Neural crest cell (in vitro differentiated cells): Measurements from ENCODE around the gene ZBTB5. TPM values are rescaled to one million over a fixed set of nuclear protein-coding genes. Genes with fewer than 3 reads are reported as not detected.

ENCODE experiments used
- DNase-seq: peaks from one replicate; pipeline ENCODE4 v3.0.0; 2021; ENCODE audit warnings: low read depth, mixed read lengths, low spot score
- H3K27ac Mint-ChIP-seq: one replicate; pipeline ENCODE4 v1.8.0; 2021; ENCODE audit warnings: mild to moderate bottlenecking, mixed read lengths; ENCODE audit not compliant: unreplicated experiment
- H3K27me3 Mint-ChIP-seq: 2 replicates; pipeline ENCODE4 v1.8.0; 2021; ENCODE audit warnings: low read depth, mild to moderate bottlenecking, mixed read lengths
- H3K36me3 Mint-ChIP-seq: 2 replicates; pipeline ENCODE4 v1.8.0; 2021; ENCODE audit warnings: low read depth, mild to moderate bottlenecking, mixed read lengths
- H3K4me1 Mint-ChIP-seq: 2 replicates; pipeline ENCODE4 v1.8.0; 2021; ENCODE audit warnings: mixed read lengths
- H3K4me3 Mint-ChIP-seq: one replicate; pipeline ENCODE4 v1.8.0; 2021; ENCODE audit warnings: mild to moderate bottlenecking, mixed read lengths
- H3K9me3 Mint-ChIP-seq: 2 replicates; pipeline ENCODE4 v1.8.0; 2021; ENCODE audit warnings: mixed read lengths
- total RNA-seq: library from RNA; stranded (reverse); gene quantifications from 2 replicates; pipeline ENCODE4 v1.2.1, GENCODE V29; 2021
- TF ChIP-seq, protein P1 (sequence below): fragments of 200-600 bp; sonication (generic); conservative IDR thresholded peaks from 2 replicates; pipeline ENCODE4 v1.5.0; 2021; ENCODE audit warnings: antibody characterized with exemption, mild to moderate bottlenecking

ZBTB5 gene
- total RNA-seq, 1 donor from 2014 or later: 22.9 TPM

GRCh38 chr9:37437621-37438020, 27.6 kb downstream of the ZBTB5 start:
- H3K4me1 Mint-ChIP-seq: peaks cover 26% of the 10 kb centered on the region
- no peak overlapping the region for H3K27ac Mint-ChIP-seq
- H3K36me3 Mint-ChIP-seq: peaks cover 13% of the 10 kb centered on the region

GRCh38 chr9:37437010-37437409, 28.2 kb downstream of the ZBTB5 start:
- TF ChIP-seq, protein P1, sequence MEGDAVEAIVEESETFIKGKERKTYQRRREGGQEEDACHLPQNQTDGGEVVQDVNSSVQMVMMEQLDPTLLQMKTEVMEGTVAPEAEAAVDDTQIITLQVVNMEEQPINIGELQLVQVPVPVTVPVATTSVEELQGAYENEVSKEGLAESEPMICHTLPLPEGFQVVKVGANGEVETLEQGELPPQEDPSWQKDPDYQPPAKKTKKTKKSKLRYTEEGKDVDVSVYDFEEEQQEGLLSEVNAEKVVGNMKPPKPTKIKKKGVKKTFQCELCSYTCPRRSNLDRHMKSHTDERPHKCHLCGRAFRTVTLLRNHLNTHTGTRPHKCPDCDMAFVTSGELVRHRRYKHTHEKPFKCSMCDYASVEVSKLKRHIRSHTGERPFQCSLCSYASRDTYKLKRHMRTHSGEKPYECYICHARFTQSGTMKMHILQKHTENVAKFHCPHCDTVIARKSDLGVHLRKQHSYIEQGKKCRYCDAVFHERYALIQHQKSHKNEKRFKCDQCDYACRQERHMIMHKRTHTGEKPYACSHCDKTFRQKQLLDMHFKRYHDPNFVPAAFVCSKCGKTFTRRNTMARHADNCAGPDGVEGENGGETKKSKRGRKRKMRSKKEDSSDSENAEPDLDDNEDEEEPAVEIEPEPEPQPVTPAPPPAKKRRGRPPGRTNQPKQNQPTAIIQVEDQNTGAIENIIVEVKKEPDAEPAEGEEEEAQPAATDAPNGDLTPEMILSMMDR: no peak
- Mint-ChIP-seq H3K4me1 (peaks cover 29% of the 10 kb centered on the region), H3K27me3 (no peaks in the 10 kb centered on the region), H3K9me3 (no peaks in the 10 kb centered on the region), H3K36me3 (peaks cover 13% of the 10 kb centered on the region), H3K4me3 (no peak overlapping the region), H3K27ac (peak overlapping the region; percentile 22)
- DNase-seq: no peak

More at GRCh38 chr9:37437621-37438020, 27.6 kb downstream of the ZBTB5 start:
- Mint-ChIP-seq H3K4me3 (no peak overlapping the region), H3K27me3 (no peaks in the 10 kb centered on the region), H3K9me3 (no peaks in the 10 kb centered on the region)
- DNase-seq: no peak
- TF ChIP-seq, protein P1: no peak

- no peak for DNase-seq
- no peak overlapping the region for H3K27ac Mint-ChIP-seq
- H3K4me3 Mint-ChIP-seq: no peak overlapping the region
- no peaks in the 10 kb centered on the region for H3K9me3 Mint-ChIP-seq
- H3K4me1 Mint-ChIP-seq: peaks cover 34% of the 10 kb centered on the region
- H3K27me3 Mint-ChIP-seq: no peaks in the 10 kb centered on the region
- TF ChIP-seq, protein P1: no peak
- peaks cover 13% of the 10 kb centered on the region for H3K36me3 Mint-ChIP-seq
These were observed 28.7 kb downstream of the ZBTB5 start for GRCh38 chr9:37436540-37436939.

DNA sequence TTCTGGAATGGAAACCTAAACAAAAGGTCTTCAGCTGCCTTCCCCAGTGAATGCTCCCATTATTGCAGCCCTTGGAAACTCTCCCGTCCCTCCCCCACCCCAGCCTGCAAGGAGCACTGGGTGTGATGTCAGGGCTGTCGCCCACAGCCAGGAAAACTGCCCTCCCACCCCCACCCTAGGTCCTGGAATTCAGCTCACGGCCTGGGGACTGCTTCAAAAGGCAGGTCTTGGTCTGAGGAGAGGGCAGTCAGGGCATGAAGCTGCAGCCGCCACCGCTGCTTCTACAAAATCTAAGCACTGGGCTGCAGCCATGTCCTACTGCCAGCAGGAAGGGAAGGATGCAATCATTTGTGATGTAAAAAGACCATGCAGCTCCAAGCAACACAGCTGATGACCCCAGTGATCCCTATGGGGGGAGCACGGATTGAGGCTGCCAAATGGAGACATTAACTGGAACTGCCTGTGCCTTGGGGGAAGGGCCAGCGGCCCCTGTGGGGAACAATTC, 31.3 kb downstream of the ZBTB5 start:
- H3K27ac Mint-ChIP-seq: peak overlapping the region; percentile 92
- H3K27me3 Mint-ChIP-seq: no peaks in the 10 kb centered on the region
- peak; percentile 51 for DNase-seq
- no peaks in the 10 kb centered on the region for H3K9me3 Mint-ChIP-seq
- peaks cover 8% of the 10 kb centered on the region for H3K36me3 Mint-ChIP-seq
- H3K4me1 Mint-ChIP-seq: peaks cover 52% of the 10 kb centered on the region
- TF ChIP-seq, protein P1: no peak
- H3K4me3 Mint-ChIP-seq: peak overlapping the region; percentile 81

GRCh38 chr9:37432020-37432419, 33.2 kb downstream of the ZBTB5 start:
- no peaks in the 10 kb centered on the region for H3K27me3 Mint-ChIP-seq
- H3K4me3 Mint-ChIP-seq: no peak overlapping the region
- H3K27ac Mint-ChIP-seq: peak overlapping the region; percentile 35
- H3K9me3 Mint-ChIP-seq: no peaks in the 10 kb centered on the region
- DNase-seq: no peak
- TF ChIP-seq, protein P1: no peak
- peaks cover 6% of the 10 kb centered on the region for H3K36me3 Mint-ChIP-seq
- peaks cover 52% of the 10 kb centered on the region for H3K4me1 Mint-ChIP-seq
